ENCODE data around the gene ITCH.

The ITCH gene

DNA sequence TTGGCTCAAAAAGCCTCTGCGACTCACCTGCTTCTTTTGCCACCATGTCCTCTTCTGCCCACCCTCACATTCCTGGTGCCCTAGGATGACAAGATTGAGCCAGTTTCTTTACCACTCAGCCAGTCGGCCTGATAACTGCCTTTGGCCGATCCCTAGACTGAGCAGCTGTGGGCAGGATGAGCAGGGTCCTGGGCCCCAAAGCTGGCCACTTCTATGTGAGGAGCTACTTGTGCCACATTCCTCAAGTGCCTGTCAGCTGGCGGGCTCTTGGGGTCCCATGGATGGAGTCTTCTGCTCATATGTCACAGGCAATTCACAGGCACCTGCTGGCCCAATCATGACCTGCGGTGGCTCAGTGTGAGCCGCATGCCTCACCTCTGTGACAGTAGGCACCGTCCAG lies 169.7 kb downstream of the ITCH start:
- Histone ChIP-seq H3K18ac (ENCODE audit: low read length) (no peak overlapping the region), H3K9ac (ENCODE audit: low read depth, low read length, poor library complexity) (no peak overlapping the region), H3K27me3 (ENCODE audit: control insufficient read depth in 3 of 3, insufficient read depth in 3 of 3, low read depth in 1 of 3, low read length in 3 of 3) (no peaks in the 10 kb centered on the region), H3K4ac (ENCODE audit: low read length) (no peak overlapping the region), H2BK5ac (ENCODE audit: low read length) (no peak overlapping the region), H3K4me2 (ENCODE audit: insufficient read depth, low read length, poor library complexity, severe bottlenecking) (no peak overlapping the region), H3K4me1 (ENCODE audit: control insufficient read depth in 2 of 2, insufficient read depth in 1 of 2, low read depth in 1 of 2, low read length in 2 of 2) (no peaks in the 10 kb centered on the region), H2BK12ac (ENCODE audit: low read length) (no peak overlapping the region), H2BK120ac (ENCODE audit: low read depth, low read length) (no peak overlapping the region), H2AFZ (ENCODE audit: low read length) (no peak overlapping the region), H2AK5ac (ENCODE audit: low read depth, low read length) (no peak overlapping the region), H2BK15ac (ENCODE audit: low read length) (no peak overlapping the region), H3K4me3 (ENCODE audit: low read length in 2 of 2) (no peak overlapping the region), H3K9me3 (replicated peaks in 1 of 2; ENCODE audit: control insufficient read depth in 2 of 2, insufficient read depth in 1 of 2, low read depth in 1 of 2, low read length in 2 of 2) (no peaks in the 10 kb centered on the region), H3K27ac (replicated peaks; ENCODE audit: low read length) (no peak overlapping the region), H3K23ac (ENCODE audit: low read depth, low read length, poor library complexity) (peak overlapping the region; percentile 56), H4K8ac (ENCODE audit: low read depth, low read length) (peak overlapping the region; percentile 7), H3K36me3 (replicated peaks in 1 of 2; ENCODE audit: control insufficient read depth in 2 of 2, insufficient read depth in 2 of 2, low read length in 2 of 2) (peaks cover 55 to 91% of the 10 kb centered on the region in 2 donors), H4K91ac (ENCODE audit: low read depth, low read length, poor library complexity) (no peak overlapping the region), H3K79me1 (ENCODE audit: low read depth, low read length) (peaks cover 5% of the 10 kb centered on the region), H3K14ac (ENCODE audit: low read length) (no peak overlapping the region)
- no peak for DNase-seq (ENCODE audit: low spot score)
- WGBS, 2 donors (ENCODE audit: extremely low coverage in 2 of 2, insufficient read length in 2 of 2, insufficient replicate concordance in 1 of 2), result no CpG with 5 or more reads among the region's 7 CpGs

GRCh38 chr20:34534391-34535165 lies 171.5 kb downstream of the ITCH start:
- no peak overlapping the region for H2AK5ac ChIP-seq (ENCODE audit: low read depth, low read length)
- H3K14ac ChIP-seq (ENCODE audit: low read length), result no peak overlapping the region
- H2BK120ac ChIP-seq (ENCODE audit: low read depth, low read length), result no peak overlapping the region
- no peak overlapping the region for H4K91ac ChIP-seq (ENCODE audit: low read depth, low read length, poor library complexity)
- H3K9me3 ChIP-seq (replicated peaks in 1 of 2; ENCODE audit: control insufficient read depth in 2 of 2, insufficient read depth in 1 of 2, low read depth in 1 of 2, low read length in 2 of 2), result no peaks in the 10 kb centered on the region
- H3K18ac ChIP-seq (ENCODE audit: low read length), result no peak overlapping the region
- no peak overlapping the region for H3K4ac ChIP-seq (ENCODE audit: low read length)
- H3K4me2 ChIP-seq (ENCODE audit: insufficient read depth, low read length, poor library complexity, severe bottlenecking), result no peak overlapping the region
- no peak overlapping the region for H2AFZ ChIP-seq (ENCODE audit: low read length)
- no peak for DNase-seq (ENCODE audit: low spot score)
- H3K36me3 ChIP-seq (replicated peaks in 1 of 2; ENCODE audit: control insufficient read depth in 2 of 2, insufficient read depth in 2 of 2, low read length in 2 of 2), result peaks cover 56 to 95% of the 10 kb centered on the region in 2 donors
- H3K27me3 ChIP-seq (ENCODE audit: control insufficient read depth in 3 of 3, insufficient read depth in 3 of 3, low read depth in 1 of 3, low read length in 3 of 3), result no peaks in the 10 kb centered on the region
- H3K4me3 ChIP-seq (ENCODE audit: low read length in 2 of 2), result no peak overlapping the region
- H2BK12ac ChIP-seq (ENCODE audit: low read length), result no peak overlapping the region
- no peak overlapping the region for H3K27ac ChIP-seq (replicated peaks; ENCODE audit: low read length)
- H3K4me1 ChIP-seq (ENCODE audit: control insufficient read depth in 2 of 2, insufficient read depth in 1 of 2, low read depth in 1 of 2, low read length in 2 of 2), result no peaks in the 10 kb centered on the region
- H2BK5ac ChIP-seq (ENCODE audit: low read length), result no peak overlapping the region
- WGBS, 2 donors (ENCODE audit: extremely low coverage in 2 of 2, insufficient read length in 2 of 2, insufficient replicate concordance in 1 of 2), result no CpG with 5 or more reads among the region's 15 CpGs
- no peak overlapping the region for H2BK15ac ChIP-seq (ENCODE audit: low read length)
- H3K9ac ChIP-seq (ENCODE audit: low read depth, low read length, poor library complexity), result peak overlapping the region; percentile 45
- peak overlapping the region; percentile 56 for H4K8ac ChIP-seq (ENCODE audit: low read depth, low read length)
- no peak overlapping the region for H3K23ac ChIP-seq (ENCODE audit: low read depth, low read length, poor library complexity)
- peaks cover 5% of the 10 kb centered on the region for H3K79me1 ChIP-seq (ENCODE audit: low read depth, low read length)

GRCh38 chr20:34535301-34535840 lies 172.3 kb downstream of the ITCH start:
- Histone ChIP-seq H3K4ac (ENCODE audit: low read length) (no peak overlapping the region), H3K4me3 (ENCODE audit: low read length in 2 of 2) (no peak overlapping the region), H3K18ac (ENCODE audit: low read length) (no peak overlapping the region), H3K9me3 (replicated peaks in 1 of 2; ENCODE audit: control insufficient read depth in 2 of 2, insufficient read depth in 1 of 2, low read depth in 1 of 2, low read length in 2 of 2) (no peaks in the 10 kb centered on the region), H3K9ac (ENCODE audit: low read depth, low read length, poor library complexity) (no peak overlapping the region), H3K4me2 (ENCODE audit: insufficient read depth, low read length, poor library complexity, severe bottlenecking) (no peak overlapping the region), H2AK5ac (ENCODE audit: low read depth, low read length) (no peak overlapping the region), H2BK12ac (ENCODE audit: low read length) (no peak overlapping the region), H3K36me3 (replicated peaks in 1 of 2; ENCODE audit: control insufficient read depth in 2 of 2, insufficient read depth in 2 of 2, low read length in 2 of 2) (peaks cover 58 to 95% of the 10 kb centered on the region in 2 donors), H2AFZ (ENCODE audit: low read length) (no peak overlapping the region), H3K79me1 (ENCODE audit: low read depth, low read length) (peaks cover 5% of the 10 kb centered on the region), H3K4me1 (ENCODE audit: control insufficient read depth in 2 of 2, insufficient read depth in 1 of 2, low read depth in 1 of 2, low read length in 2 of 2) (no peaks in the 10 kb centered on the region), H3K27me3 (ENCODE audit: control insufficient read depth in 3 of 3, insufficient read depth in 3 of 3, low read depth in 1 of 3, low read length in 3 of 3) (no peaks in the 10 kb centered on the region), H2BK15ac (ENCODE audit: low read length) (no peak overlapping the region), H2BK120ac (ENCODE audit: low read depth, low read length) (no peak overlapping the region), H2BK5ac (ENCODE audit: low read length) (no peak overlapping the region), H3K23ac (ENCODE audit: low read depth, low read length, poor library complexity) (no peak overlapping the region), H3K27ac (replicated peaks; ENCODE audit: low read length) (no peak overlapping the region), H4K91ac (ENCODE audit: low read depth, low read length, poor library complexity) (no peak overlapping the region), H4K8ac (ENCODE audit: low read depth, low read length) (no peak overlapping the region), H3K14ac (ENCODE audit: low read length) (no peak overlapping the region)
- no CpG with 5 or more reads among the region's 15 CpGs for WGBS, 2 donors (ENCODE audit: extremely low coverage in 2 of 2, insufficient read length in 2 of 2, insufficient replicate concordance in 1 of 2)
- DNase-seq (ENCODE audit: low spot score), result no peak

- H3K4me3 ChIP-seq (ENCODE audit: low read length in 2 of 2), result no peak overlapping the region
- no peak overlapping the region for H3K4me2 ChIP-seq (ENCODE audit: insufficient read depth, low read length, poor library complexity, severe bottlenecking)
- H3K9ac ChIP-seq (ENCODE audit: low read depth, low read length, poor library complexity), result no peak overlapping the region
- no peak overlapping the region for H2BK120ac ChIP-seq (ENCODE audit: low read depth, low read length)
- no peak overlapping the region for H4K91ac ChIP-seq (ENCODE audit: low read depth, low read length, poor library complexity)
- no peaks in the 10 kb centered on the region for H3K9me3 ChIP-seq (replicated peaks in 1 of 2; ENCODE audit: control insufficient read depth in 2 of 2, insufficient read depth in 1 of 2, low read depth in 1 of 2, low read length in 2 of 2)
- no peak overlapping the region for H3K4ac ChIP-seq (ENCODE audit: low read length)
- no peak overlapping the region for H3K23ac ChIP-seq (ENCODE audit: low read depth, low read length, poor library complexity)
- no peak overlapping the region for H2BK15ac ChIP-seq (ENCODE audit: low read length)
- DNase-seq (ENCODE audit: low spot score), result no peak
- H3K27ac ChIP-seq (replicated peaks; ENCODE audit: low read length), result no peak overlapping the region
- no peaks in the 10 kb centered on the region for H3K27me3 ChIP-seq (ENCODE audit: control insufficient read depth in 3 of 3, insufficient read depth in 3 of 3, low read depth in 1 of 3, low read length in 3 of 3)
- H2BK5ac ChIP-seq (ENCODE audit: low read length), result no peak overlapping the region
- peaks cover 57 to 95% of the 10 kb centered on the region in 2 donors for H3K36me3 ChIP-seq (replicated peaks in 1 of 2; ENCODE audit: control insufficient read depth in 2 of 2, insufficient read depth in 2 of 2, low read length in 2 of 2)
- H2AK5ac ChIP-seq (ENCODE audit: low read depth, low read length), result no peak overlapping the region
- H2AFZ ChIP-seq (ENCODE audit: low read length), result no peak overlapping the region
- no peak overlapping the region for H3K14ac ChIP-seq (ENCODE audit: low read length)
- no CpG with 5 or more reads among the region's 2 CpGs for WGBS, 2 donors (ENCODE audit: extremely low coverage in 2 of 2, insufficient read length in 2 of 2, insufficient replicate concordance in 1 of 2)
- H2BK12ac ChIP-seq (ENCODE audit: low read length), result no peak overlapping the region
- H4K8ac ChIP-seq (ENCODE audit: low read depth, low read length), result no peak overlapping the region
- H3K18ac ChIP-seq (ENCODE audit: low read length), result no peak overlapping the region
- H3K79me1 ChIP-seq (ENCODE audit: low read depth, low read length), result peaks cover 5% of the 10 kb centered on the region
- H3K4me1 ChIP-seq (ENCODE audit: control insufficient read depth in 2 of 2, insufficient read depth in 1 of 2, low read depth in 1 of 2, low read length in 2 of 2), result no peaks in the 10 kb centered on the region
Observed at GRCh38 chr20:34535857-34536256, 172.8 kb downstream of the ITCH start.
